ENCODE data around the gene HDAC4. TPM values are rescaled to one million over a fixed set of nuclear protein-coding genes. Genes with fewer than 3 reads are reported as not detected.

Gene HDAC4
- total RNA-seq, 1 donor from 2014 or later, result 11.8 TPM

GRCh38 chr2:239399921-239400595, 762 bp downstream of the HDAC4 start:
- no peaks in the 10 kb centered on the region for H3K27me3 ChIP-seq (ENCODE audit: insufficient read depth, low read length)
- peaks cover 44% of the 10 kb centered on the region for H3K79me2 ChIP-seq (ENCODE audit: insufficient read depth, low read length)
- DNase-seq (ENCODE audit: low read depth) (no peak), FAIRE-seq (no peak)
- peaks cover 15% of the 10 kb centered on the region for H3K4me1 ChIP-seq (ENCODE audit: insufficient read depth, low read length)
- Mint-ChIP-seq H3K27ac (ENCODE audit: unreplicated experiment) (peak overlapping the region; percentile 53), H3K36me3 (ENCODE audit: low read depth, unreplicated experiment) (no peaks in the 10 kb centered on the region), H3K9me3 (ENCODE audit: unreplicated experiment) (no peaks in the 10 kb centered on the region), H3K27me3 (ENCODE audit: low read depth, unreplicated experiment) (peaks cover 2% of the 10 kb centered on the region), H3K4me3 (ENCODE audit: unreplicated experiment) (peak overlapping the region; percentile 88), H3K4me1 (ENCODE audit: low read depth, unreplicated experiment) (peaks cover 11% of the 10 kb centered on the region)
- TF ChIP-seq EZH2 (IDR thresholded peaks at IDR 0.05; ENCODE audit: insufficient read depth, low read length) (no peak), CTCF (IDR thresholded peaks at IDR 0.05; ENCODE audit: insufficient read depth, low read depth, low read length) (no peak)
- peak overlapping the region; percentile 93 for H3K4me2 ChIP-seq (ENCODE audit: low read length)
- peaks cover 37% of the 10 kb centered on the region for H4K20me1 ChIP-seq (ENCODE audit: insufficient read depth, low read length)
- H3K4me3 ChIP-seq (ENCODE audit: insufficient read depth, low read depth, low read length), result peak overlapping the region; percentile 50
- no peaks in the 10 kb centered on the region for H3K36me3 ChIP-seq (ENCODE audit: insufficient read depth, low read length)
- H3K9me3 ChIP-seq (ENCODE audit: insufficient read depth, low read depth, low read length), result no peaks in the 10 kb centered on the region
- peak overlapping the region; percentile 62 for H3K9ac ChIP-seq (ENCODE audit: low read length)
- H3K27ac ChIP-seq (ENCODE audit: low read depth, low read length), result no peak overlapping the region
- no peak overlapping the region for H2AFZ ChIP-seq (ENCODE audit: low read depth, low read length)

GRCh38 chr2:239399433-239399920, 1.3 kb downstream of the HDAC4 start:
- Histone ChIP-seq H2AFZ (ENCODE audit: low read depth, low read length) (no peak overlapping the region), H3K4me2 (ENCODE audit: low read length) (peak overlapping the region; percentile 93), H3K4me3 (ENCODE audit: insufficient read depth, low read depth, low read length) (peak overlapping the region; percentile 50), H3K9me3 (ENCODE audit: insufficient read depth, low read depth, low read length) (no peaks in the 10 kb centered on the region), H3K4me1 (ENCODE audit: insufficient read depth, low read length) (peaks cover 15% of the 10 kb centered on the region), H3K27ac (ENCODE audit: low read depth, low read length) (no peak overlapping the region), H4K20me1 (ENCODE audit: insufficient read depth, low read length) (peaks cover 43% of the 10 kb centered on the region), H3K36me3 (ENCODE audit: insufficient read depth, low read length) (no peaks in the 10 kb centered on the region), H3K27me3 (ENCODE audit: insufficient read depth, low read length) (no peaks in the 10 kb centered on the region), H3K9ac (ENCODE audit: low read length) (peak overlapping the region; percentile 62), H3K79me2 (ENCODE audit: insufficient read depth, low read length) (peaks cover 49% of the 10 kb centered on the region)
- Mint-ChIP-seq H3K9me3 (ENCODE audit: unreplicated experiment) (no peaks in the 10 kb centered on the region), H3K36me3 (ENCODE audit: low read depth, unreplicated experiment) (no peaks in the 10 kb centered on the region), H3K4me1 (ENCODE audit: low read depth, unreplicated experiment) (peaks cover 11% of the 10 kb centered on the region), H3K4me3 (ENCODE audit: unreplicated experiment) (peak overlapping the region; percentile 88), H3K27me3 (ENCODE audit: low read depth, unreplicated experiment) (peaks cover 2% of the 10 kb centered on the region), H3K27ac (ENCODE audit: unreplicated experiment) (peak overlapping the region; percentile 53)
- TF ChIP-seq EZH2 (IDR thresholded peaks at IDR 0.05; ENCODE audit: insufficient read depth, low read length) (no peak), CTCF (IDR thresholded peaks at IDR 0.05; ENCODE audit: insufficient read depth, low read depth, low read length) (no peak)
- DNase-seq (ENCODE audit: low read depth) (no peak), FAIRE-seq (no peak)

- Mint-ChIP-seq H3K27ac (ENCODE audit: unreplicated experiment) (no peak overlapping the region), H3K36me3 (ENCODE audit: low read depth, unreplicated experiment) (no peaks in the 10 kb centered on the region), H3K27me3 (ENCODE audit: low read depth, unreplicated experiment) (no peaks in the 10 kb centered on the region), H3K9me3 (ENCODE audit: unreplicated experiment) (no peaks in the 10 kb centered on the region), H3K4me1 (ENCODE audit: low read depth, unreplicated experiment) (peaks cover 11% of the 10 kb centered on the region), H3K4me3 (ENCODE audit: unreplicated experiment) (no peak overlapping the region)
- no peak overlapping the region for H2AFZ ChIP-seq (ENCODE audit: low read depth, low read length)
- TF ChIP-seq EZH2 (IDR thresholded peaks at IDR 0.05; ENCODE audit: insufficient read depth, low read length) (no peak), CTCF (IDR thresholded peaks at IDR 0.05; ENCODE audit: insufficient read depth, low read depth, low read length) (no peak)
- no peaks in the 10 kb centered on the region for H3K36me3 ChIP-seq (ENCODE audit: insufficient read depth, low read length)
- no peak overlapping the region for H3K27ac ChIP-seq (ENCODE audit: low read depth, low read length)
- peak overlapping the region; percentile 62 for H3K9ac ChIP-seq (ENCODE audit: low read length)
- H4K20me1 ChIP-seq (ENCODE audit: insufficient read depth, low read length), result peaks cover 49% of the 10 kb centered on the region
- DNase-seq (ENCODE audit: low read depth) (no peak), FAIRE-seq (no peak)
- peaks cover 15% of the 10 kb centered on the region for H3K4me1 ChIP-seq (ENCODE audit: insufficient read depth, low read length)
- peaks cover 58% of the 10 kb centered on the region for H3K79me2 ChIP-seq (ENCODE audit: insufficient read depth, low read length)
- H3K4me2 ChIP-seq (ENCODE audit: low read length), result peak overlapping the region; percentile 93
- no peak overlapping the region for H3K4me3 ChIP-seq (ENCODE audit: insufficient read depth, low read depth, low read length)
- no peaks in the 10 kb centered on the region for H3K27me3 ChIP-seq (ENCODE audit: insufficient read depth, low read length)
- H3K9me3 ChIP-seq (ENCODE audit: insufficient read depth, low read depth, low read length), result no peaks in the 10 kb centered on the region
Observed at GRCh38 chr2:239398521-239398921, 2.3 kb downstream of the HDAC4 start.
